Measurements from ENCODE around the gene HOXD11. TPM values are rescaled to one million over a fixed set of nuclear protein-coding genes. Genes with fewer than 3 reads are reported as not detected.

The HOXD11 gene
- total RNA-seq, 2 donors from 2014 or later = not detected

DNA sequence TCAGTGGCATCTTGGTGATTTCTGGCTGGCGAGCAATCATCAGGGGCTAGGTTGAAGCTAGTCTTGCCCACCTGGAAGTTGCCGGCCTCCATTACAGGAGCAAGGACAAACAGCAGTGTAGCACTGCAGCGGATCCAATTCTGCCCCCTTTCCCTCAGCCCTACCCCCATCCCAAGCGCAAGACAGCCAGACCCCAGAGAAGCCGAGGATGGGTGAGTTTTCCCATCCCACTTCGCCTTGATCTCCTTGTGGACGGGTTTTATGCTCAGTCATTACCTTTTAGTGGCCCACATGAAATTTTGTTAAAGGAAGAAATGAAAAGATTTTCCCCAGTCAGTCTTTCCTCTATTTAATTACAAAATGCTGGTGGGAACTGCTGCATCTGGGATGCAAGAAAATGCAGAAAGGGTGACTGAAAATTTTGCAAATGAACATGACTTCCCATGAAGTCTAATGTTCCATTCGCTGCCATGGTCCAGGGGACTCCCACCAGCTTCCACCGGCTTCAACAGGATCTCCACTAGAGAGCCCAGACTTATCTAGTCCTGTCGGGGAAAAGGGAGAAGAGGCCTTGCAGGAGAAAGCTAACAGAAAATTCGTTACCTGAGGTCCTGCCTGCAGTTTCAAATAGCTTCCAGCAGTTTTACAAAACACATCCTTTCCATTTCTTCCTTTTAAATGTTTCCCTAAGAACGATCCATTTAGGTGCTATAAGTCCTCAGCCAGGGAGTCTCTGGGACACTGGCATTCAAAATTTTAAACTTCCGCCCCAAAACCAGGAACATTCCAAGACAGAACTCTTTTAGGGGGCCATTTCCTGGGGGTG is 13.5 kb downstream of the HOXD11 start:
- Histone ChIP-seq H3K9me3 (peaks cover 0 to 4% of the 10 kb centered on the region in 2 donors), H3K4me3 (no peak overlapping the region), H3K27me3 (peaks cover 74 to 97% of the 10 kb centered on the region in 2 donors), H3K36me3 (no peaks in the 10 kb centered on the region), H3K4me1 (peaks cover 0 to 25% of the 10 kb centered on the region in 2 donors), H3K27ac (no peak overlapping the region)
- no peak for DNase-seq (ENCODE audit: low spot score)
- TF ChIP-seq, protein P1, sequence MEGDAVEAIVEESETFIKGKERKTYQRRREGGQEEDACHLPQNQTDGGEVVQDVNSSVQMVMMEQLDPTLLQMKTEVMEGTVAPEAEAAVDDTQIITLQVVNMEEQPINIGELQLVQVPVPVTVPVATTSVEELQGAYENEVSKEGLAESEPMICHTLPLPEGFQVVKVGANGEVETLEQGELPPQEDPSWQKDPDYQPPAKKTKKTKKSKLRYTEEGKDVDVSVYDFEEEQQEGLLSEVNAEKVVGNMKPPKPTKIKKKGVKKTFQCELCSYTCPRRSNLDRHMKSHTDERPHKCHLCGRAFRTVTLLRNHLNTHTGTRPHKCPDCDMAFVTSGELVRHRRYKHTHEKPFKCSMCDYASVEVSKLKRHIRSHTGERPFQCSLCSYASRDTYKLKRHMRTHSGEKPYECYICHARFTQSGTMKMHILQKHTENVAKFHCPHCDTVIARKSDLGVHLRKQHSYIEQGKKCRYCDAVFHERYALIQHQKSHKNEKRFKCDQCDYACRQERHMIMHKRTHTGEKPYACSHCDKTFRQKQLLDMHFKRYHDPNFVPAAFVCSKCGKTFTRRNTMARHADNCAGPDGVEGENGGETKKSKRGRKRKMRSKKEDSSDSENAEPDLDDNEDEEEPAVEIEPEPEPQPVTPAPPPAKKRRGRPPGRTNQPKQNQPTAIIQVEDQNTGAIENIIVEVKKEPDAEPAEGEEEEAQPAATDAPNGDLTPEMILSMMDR (IDR thresholded peaks at IDR 0.05) = no peak

DNA sequence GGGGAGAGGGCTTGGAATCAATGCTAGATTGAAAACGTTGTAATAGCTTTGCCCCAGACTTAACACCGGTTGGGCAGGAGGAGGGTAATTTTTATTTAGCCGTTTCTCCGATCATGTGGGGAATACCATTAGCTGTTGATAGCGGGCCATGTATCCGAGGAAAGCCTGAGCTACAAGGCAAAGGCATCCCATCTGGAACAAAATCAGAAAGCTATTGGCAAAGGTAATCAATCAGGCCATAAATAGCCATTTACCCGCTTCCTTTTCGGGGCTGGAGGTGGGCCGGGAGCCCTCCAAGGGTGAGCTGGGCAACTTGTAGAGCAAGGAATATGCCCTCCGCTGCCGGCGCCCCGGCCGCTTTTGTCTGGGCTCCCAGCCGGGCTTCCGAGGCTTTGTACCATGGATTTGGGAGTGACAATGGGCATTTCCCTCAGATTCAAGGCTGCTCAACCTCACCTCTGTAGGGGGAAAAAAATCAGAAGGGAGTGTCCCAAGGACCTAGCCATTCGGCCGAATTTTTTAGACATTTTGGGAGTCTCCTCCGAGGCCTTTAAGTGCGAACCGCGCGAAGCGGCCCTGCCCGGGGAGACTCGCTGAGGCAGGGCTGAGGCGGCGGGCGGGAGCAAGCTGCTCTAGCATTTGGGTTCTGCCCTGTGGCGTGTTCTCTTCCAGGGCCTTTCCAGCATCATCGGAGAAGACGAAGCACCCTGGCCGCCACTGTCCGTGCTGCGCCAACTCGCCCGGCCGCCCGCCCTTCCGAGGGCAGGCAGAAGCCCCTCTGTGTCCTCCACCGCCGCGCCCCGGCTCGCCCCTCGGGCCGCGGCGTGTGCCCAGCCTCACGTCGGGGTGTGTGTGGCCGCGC is 14.3 kb downstream of the HOXD11 start:
- TF ChIP-seq, protein P1 (IDR thresholded peaks at IDR 0.05) = no peak
- no peak overlapping the region for H3K27ac ChIP-seq
- peaks cover 69 to 89% of the 10 kb centered on the region in 2 donors for H3K27me3 ChIP-seq
- no peaks in the 10 kb centered on the region for H3K36me3 ChIP-seq
- peaks cover 0 to 21% of the 10 kb centered on the region in 2 donors for H3K4me1 ChIP-seq
- DNase-seq (ENCODE audit: low spot score) = no peak
- peaks cover 0 to 4% of the 10 kb centered on the region in 2 donors for H3K9me3 ChIP-seq
- no peak overlapping the region for H3K4me3 ChIP-seq

DNA sequence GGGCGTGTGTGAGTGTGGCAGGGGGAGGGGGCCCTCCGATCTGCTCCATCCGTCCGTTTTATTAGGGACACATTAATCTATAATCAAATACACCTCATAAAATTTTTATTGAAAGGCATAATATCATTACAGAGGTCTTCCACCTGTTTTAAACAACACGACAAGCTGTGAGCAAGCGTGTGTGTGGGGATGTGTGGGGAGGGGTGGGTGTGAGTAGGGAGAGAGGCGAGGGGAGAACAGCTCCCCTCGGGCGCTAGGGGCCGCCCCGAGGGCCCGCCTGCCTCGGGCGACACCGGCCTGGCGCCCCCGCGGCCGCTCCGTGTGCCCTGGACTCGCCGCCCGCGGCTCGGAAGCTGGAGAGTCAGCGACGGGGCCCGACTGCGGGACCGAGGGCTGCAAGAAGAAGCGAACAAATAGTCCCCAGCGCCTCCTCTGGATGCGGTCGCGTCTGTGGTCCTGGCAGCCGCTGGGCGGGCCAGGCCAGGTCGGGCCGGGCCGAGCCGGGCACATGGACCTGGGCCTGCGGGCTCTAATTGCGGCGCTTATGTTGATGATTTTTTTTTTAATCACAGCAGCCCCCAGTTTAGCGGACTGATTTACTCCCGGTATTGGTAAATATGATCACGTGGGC is 15.1 kb downstream of the HOXD11 start:
- TF ChIP-seq, protein P1 (IDR thresholded peaks at IDR 0.05) = no peak
- Histone ChIP-seq H3K4me3 (peak overlapping the region; percentile 29 to 52), H3K27me3 (peaks cover 64 to 82% of the 10 kb centered on the region in 2 donors), H3K36me3 (no peaks in the 10 kb centered on the region), H3K27ac (no peak overlapping the region), H3K9me3 (peaks cover 0 to 4% of the 10 kb centered on the region in 2 donors), H3K4me1 (peaks cover 0 to 19% of the 10 kb centered on the region in 2 donors)
- no peak for DNase-seq (ENCODE audit: low spot score)

DNA sequence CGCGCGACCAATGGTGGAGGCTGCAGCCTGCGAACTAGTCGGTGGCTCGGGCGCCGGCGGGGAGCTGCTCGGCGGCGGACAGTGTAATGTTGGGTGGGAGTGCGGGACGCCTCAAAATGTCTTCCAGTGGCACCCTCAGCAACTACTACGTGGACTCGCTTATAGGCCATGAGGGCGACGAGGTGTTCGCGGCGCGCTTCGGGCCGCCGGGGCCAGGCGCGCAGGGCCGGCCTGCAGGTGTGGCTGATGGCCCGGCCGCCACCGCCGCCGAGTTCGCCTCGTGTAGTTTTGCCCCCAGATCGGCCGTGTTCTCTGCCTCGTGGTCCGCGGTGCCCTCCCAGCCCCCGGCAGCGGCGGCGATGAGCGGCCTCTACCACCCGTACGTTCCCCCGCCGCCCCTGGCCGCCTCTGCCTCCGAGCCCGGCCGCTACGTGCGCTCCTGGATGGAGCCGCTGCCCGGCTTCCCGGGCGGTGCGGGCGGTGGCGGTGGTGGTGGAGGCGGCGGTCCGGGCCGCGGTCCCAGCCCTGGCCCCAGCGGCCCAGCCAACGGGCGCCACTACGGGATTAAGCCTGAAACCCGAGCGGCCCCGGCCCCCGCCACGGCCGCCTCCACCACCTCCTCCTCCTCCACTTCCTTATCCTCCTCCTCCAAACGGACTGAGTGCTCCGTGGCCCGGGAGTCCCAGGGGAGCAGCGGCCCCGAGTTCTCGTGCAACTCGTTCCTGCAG is 15.8 kb downstream of the HOXD11 start, which contains the start of gene HOXD9:
Gene HOXD9 (plus strand): TSS at position 37 of the 728 bp plus-strand sequence. CDS start 50 bp downstream, at position 87.
- H3K27me3 ChIP-seq = peaks cover 58 to 77% of the 10 kb centered on the region in 2 donors
- no peaks in the 10 kb centered on the region for H3K36me3 ChIP-seq
- TF ChIP-seq, protein P1 (IDR thresholded peaks at IDR 0.05) = no peak
- peak within 1 kb of the TSS; percentile 29 to 52 for H3K4me3 ChIP-seq
- H3K27ac ChIP-seq = no peak within 1 kb of the TSS
- H3K4me1 ChIP-seq = peaks cover 0 to 19% of the 10 kb centered on the region in 2 donors
- peaks cover 0 to 4% of the 10 kb centered on the region in 2 donors for H3K9me3 ChIP-seq
- DNase-seq (ENCODE audit: low spot score) = no peak

Data from right atrium auricular region (tissue), 2 donors.